RWPE2 (cell line): Measurements from ENCODE around the gene NTHL1.

ENCODE experiments used
- ATAC-seq: fragments of 200-7000 bp; cut with Tn5 transposase; 3 replicates; pipeline ENCODE4 v1.9.1; 2021; ENCODE audit warnings: low read depth
- DNase-seq: peaks from one replicate; pipeline ENCODE4 v3.0.0-alpha.2; 2020; ENCODE audit warnings: low spot score
- H3K27ac ChIP-seq: fragments of 450-650 bp; 2 replicates; pipeline ENCODE4 v1.5.1; 2017; ENCODE audit warnings: mild to moderate bottlenecking; ENCODE audit not compliant: poor library complexity, severe bottlenecking
- H3K27me3 ChIP-seq: fragments of 250-450 bp; sonication (Bioruptor Pico); 2 replicates; pipeline ENCODE4 v1.5.1; 2021; ENCODE audit warnings: mild to moderate bottlenecking, moderate library complexity; ENCODE audit not compliant: insufficient read depth, poor library complexity, severe bottlenecking
- H3K36me3 ChIP-seq: fragments of 250-450 bp; sonication (Bioruptor Pico); 2 replicates; pipeline ENCODE4 v1.5.1; 2020; ENCODE audit warnings: low read depth, mild to moderate bottlenecking, moderate library complexity
- H3K4me1 ChIP-seq: fragments of 250-450 bp; sonication (Bioruptor Pico); 2 replicates; pipeline ENCODE4 v1.5.1; 2021; ENCODE audit warnings: mild to moderate bottlenecking, moderate library complexity; ENCODE audit not compliant: insufficient read depth, poor library complexity, severe bottlenecking
- H3K4me3 ChIP-seq: fragments of 250-450 bp; sonication (Bioruptor Pico); 2 replicates; pipeline ENCODE4 v1.5.1; 2021; ENCODE audit warnings: mild to moderate bottlenecking, moderate library complexity; ENCODE audit not compliant: severe bottlenecking
- H3K9me3 ChIP-seq: fragments of 250-450 bp; sonication (Bioruptor Pico); 2 replicates; pipeline ENCODE4 v1.5.1; 2021; ENCODE audit warnings: mild to moderate bottlenecking, moderate library complexity; ENCODE audit not compliant: severe bottlenecking
- TF ChIP-seq, protein P1 (sequence below): fragments of 450-650 bp; IDR thresholded peaks from one replicate; pipeline ENCODE4 v1.5.1; 2017; ENCODE audit warnings: mild to moderate bottlenecking, moderate library complexity; ENCODE audit not compliant: poor library complexity, severe bottlenecking

The NTHL1 gene

DNA sequence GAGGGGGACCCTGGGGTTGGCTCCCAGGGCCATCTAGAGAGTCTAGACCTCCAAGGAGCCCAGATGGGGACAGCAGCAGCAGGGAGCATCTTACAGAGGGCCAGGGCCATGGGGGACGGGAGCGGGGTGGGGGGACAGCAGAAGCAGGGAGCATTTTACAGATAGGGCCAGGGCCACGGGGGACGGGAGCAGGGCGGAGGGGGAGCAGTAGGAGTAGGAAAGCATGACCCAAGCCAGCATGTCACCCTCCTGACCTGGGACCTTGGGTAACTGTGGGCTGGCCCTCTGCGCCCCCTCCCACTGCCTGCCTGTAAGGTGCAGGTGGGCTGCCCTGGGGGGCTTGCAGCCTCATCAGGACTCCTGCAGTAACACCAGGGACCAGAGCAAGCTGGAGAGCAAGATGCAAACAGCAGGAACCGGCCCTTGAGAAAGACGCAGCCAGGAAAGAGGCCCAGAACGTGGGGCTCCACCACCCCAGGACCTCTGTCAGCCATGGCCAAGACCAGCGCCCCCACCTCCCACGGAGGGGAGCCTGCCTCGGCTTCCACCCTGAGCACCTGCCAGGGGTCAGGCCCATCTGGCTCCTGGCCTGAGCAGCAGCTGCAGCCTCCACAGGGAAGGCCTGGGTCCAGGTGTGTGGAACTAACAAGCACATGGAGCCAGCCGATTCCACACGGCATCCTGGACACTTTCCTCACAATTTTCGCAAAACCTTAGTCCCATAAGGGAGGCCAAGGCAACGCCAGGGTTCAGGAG is 40.4 kb downstream of the NTHL1 start:
- TF ChIP-seq, protein P1, sequence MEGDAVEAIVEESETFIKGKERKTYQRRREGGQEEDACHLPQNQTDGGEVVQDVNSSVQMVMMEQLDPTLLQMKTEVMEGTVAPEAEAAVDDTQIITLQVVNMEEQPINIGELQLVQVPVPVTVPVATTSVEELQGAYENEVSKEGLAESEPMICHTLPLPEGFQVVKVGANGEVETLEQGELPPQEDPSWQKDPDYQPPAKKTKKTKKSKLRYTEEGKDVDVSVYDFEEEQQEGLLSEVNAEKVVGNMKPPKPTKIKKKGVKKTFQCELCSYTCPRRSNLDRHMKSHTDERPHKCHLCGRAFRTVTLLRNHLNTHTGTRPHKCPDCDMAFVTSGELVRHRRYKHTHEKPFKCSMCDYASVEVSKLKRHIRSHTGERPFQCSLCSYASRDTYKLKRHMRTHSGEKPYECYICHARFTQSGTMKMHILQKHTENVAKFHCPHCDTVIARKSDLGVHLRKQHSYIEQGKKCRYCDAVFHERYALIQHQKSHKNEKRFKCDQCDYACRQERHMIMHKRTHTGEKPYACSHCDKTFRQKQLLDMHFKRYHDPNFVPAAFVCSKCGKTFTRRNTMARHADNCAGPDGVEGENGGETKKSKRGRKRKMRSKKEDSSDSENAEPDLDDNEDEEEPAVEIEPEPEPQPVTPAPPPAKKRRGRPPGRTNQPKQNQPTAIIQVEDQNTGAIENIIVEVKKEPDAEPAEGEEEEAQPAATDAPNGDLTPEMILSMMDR, result no peak
- Histone ChIP-seq H3K4me3 (peak overlapping the region; percentile 77), H3K36me3 (peaks cover 47% of the 10 kb centered on the region), H3K4me1 (peaks cover 7% of the 10 kb centered on the region), H3K27ac (peak overlapping the region; percentile 85), H3K27me3 (no peaks in the 10 kb centered on the region), H3K9me3 (no peaks in the 10 kb centered on the region)
- no peak for DNase-seq
- no peak for ATAC-seq

GRCh38 chr16:2006317-2006716 is 41.3 kb downstream of the NTHL1 start:
- Histone ChIP-seq H3K27me3 (no peaks in the 10 kb centered on the region), H3K4me1 (peaks cover 7% of the 10 kb centered on the region), H3K36me3 (peaks cover 57% of the 10 kb centered on the region), H3K27ac (peak overlapping the region; percentile 85), H3K4me3 (no peak overlapping the region), H3K9me3 (no peaks in the 10 kb centered on the region)
- TF ChIP-seq, protein P1, result no peak
- ATAC-seq (no peak), DNase-seq (no peak)

DNA sequence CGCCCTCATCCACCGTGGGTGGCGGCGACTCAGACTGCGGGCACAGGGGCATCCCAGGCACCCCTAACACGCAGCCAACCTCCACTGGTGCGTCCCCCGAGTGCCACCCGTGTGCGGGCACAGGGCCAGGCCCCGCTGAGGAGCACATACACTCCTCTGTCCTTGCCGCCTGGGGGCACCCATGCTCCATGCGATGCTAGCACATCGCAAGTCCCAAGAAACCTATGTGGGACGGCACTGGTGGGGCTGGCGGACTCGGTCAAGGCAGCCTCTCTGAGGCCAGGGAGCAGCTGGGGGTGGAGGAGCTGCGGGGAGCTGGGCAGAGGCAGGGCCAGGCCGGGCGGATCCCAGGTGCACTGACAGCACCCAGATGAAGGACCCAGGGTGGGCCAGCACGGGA is 42.0 kb downstream of the NTHL1 start:
- DNase-seq (no peak), ATAC-seq (no peak)
- TF ChIP-seq, protein P1, result no peak
- Histone ChIP-seq H3K27ac (no peak overlapping the region), H3K36me3 (peaks cover 63% of the 10 kb centered on the region), H3K9me3 (no peaks in the 10 kb centered on the region), H3K27me3 (no peaks in the 10 kb centered on the region), H3K4me1 (peaks cover 7% of the 10 kb centered on the region), H3K4me3 (no peak overlapping the region)

GRCh38 chr16:2004795-2005517 is 42.7 kb downstream of the NTHL1 start:
- H3K4me3 ChIP-seq, result no peak overlapping the region

More at GRCh38 chr16:2004795-2005517, 42.7 kb downstream of the NTHL1 start:
- TF ChIP-seq, protein P1, result no peak
- ATAC-seq, result no peak
- no peak for DNase-seq
- Histone ChIP-seq H3K36me3 (peaks cover 70% of the 10 kb centered on the region), H3K4me1 (peaks cover 7% of the 10 kb centered on the region), H3K27me3 (no peaks in the 10 kb centered on the region), H3K9me3 (no peaks in the 10 kb centered on the region), H3K27ac (no peak overlapping the region)
